RPMI8226 (cell line): ENCODE measurements around the gene PHACTR1.
A peak's percentile ranks its signal among the peaks of the same experiment; 100 is the strongest.
"Not testable (repeated sequence)": the region's sequence is repeated elsewhere in the genome, so short reads cannot be mapped to it uniquely, and the experiment has no call there.

Experiments used
- DNase-seq: peaks from one replicate; pipeline ENCODE4 v3.0.0-alpha.2; 2015

PHACTR1 gene

GRCh38 chr6:13216236-13217014 lies 499.9 kb downstream of the PHACTR1 start:
- no peak for DNase-seq

DNA sequence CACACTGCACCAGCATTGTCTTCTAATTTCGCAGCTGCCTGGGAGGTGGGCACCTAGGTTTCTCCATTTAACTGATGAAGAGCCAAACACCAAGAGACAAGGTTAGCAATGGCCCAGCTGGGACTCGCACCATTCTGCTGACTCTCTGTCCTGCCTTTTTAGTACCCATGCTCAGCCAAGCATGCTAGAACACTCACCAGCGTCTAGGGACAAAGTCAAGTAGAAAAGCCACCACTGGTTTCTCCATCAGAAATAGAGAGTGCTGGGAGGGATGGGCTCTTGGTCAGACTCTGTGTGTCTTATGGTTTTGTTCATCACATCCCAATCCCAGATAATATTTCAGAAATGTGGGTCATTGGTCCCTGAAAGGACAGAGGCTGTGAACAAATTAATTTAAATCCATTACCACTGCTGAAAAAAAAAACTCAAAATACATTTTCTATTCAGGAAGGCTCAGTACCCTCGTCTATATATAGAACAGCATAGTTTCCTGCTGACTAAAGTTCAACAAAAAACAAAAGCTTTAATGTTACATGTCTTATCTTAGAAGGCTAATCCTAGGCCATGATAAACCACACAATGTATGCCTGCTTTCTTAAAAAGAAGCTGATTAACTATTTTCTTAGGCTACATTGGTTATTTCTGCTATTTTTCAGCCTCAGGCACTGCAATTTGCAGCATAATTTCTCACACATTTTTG lies 500.8 kb downstream of the PHACTR1 start:
- DNase-seq: no peak

DNA sequence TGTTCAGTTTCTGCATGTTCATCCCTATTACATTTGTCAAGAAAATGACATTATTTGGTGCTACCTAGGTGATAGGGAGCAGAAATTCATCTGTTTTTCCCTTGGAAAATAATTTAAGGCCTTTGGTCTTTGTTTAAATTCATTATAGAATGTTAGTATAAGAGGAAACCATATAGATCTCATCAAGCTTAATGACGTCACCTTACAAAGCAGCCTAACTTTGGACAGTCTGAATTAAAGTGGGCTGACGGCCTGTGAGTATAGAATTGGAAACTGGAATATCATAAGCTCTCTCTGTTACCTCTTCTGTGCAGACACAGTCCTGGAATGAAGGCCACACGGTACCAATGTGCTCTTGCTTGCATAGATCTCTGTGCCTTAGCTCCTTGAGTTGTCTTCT lies 503.7 kb downstream of the PHACTR1 start:
- no peak for DNase-seq

DNA sequence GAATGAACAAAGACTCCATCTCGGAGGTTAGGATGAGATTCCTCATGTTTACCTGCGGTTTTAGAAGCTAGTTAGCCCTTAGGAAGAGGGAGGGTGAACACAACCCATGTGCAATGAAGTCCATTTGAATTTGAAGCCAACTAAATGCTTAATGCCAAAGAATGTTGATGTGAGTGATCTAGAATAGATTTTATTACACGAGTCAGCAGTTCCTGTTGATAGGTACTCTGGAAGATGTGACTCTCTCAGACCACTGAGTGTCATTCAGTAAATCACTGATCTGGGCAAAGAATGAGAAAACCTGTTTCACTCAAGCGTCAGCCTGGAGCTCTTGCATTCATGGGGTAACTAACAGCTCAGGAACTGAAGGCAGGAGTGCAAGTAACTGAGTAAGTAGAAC lies 505.5 kb downstream of the PHACTR1 start:
- DNase-seq: no peak

DNA sequence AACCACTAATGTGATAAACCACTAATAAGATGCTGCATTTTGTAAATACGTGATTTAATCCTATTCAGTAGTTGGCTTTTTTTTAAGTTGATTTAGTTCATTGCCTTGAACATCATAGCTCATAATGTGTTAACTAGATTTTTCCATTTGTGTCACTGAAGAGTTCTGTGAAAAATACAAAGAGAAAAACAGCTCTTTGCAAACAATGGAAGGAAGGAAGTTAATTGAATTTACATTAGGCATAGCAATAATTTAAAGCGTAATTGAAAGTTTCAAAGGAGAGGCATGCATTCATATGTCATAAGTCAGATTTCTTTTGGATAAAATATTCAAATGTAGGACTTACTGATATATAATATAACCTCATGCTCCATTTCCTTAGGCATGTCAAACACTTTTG lies 509.5 kb downstream of the PHACTR1 start:
- DNase-seq: no peak

DNA sequence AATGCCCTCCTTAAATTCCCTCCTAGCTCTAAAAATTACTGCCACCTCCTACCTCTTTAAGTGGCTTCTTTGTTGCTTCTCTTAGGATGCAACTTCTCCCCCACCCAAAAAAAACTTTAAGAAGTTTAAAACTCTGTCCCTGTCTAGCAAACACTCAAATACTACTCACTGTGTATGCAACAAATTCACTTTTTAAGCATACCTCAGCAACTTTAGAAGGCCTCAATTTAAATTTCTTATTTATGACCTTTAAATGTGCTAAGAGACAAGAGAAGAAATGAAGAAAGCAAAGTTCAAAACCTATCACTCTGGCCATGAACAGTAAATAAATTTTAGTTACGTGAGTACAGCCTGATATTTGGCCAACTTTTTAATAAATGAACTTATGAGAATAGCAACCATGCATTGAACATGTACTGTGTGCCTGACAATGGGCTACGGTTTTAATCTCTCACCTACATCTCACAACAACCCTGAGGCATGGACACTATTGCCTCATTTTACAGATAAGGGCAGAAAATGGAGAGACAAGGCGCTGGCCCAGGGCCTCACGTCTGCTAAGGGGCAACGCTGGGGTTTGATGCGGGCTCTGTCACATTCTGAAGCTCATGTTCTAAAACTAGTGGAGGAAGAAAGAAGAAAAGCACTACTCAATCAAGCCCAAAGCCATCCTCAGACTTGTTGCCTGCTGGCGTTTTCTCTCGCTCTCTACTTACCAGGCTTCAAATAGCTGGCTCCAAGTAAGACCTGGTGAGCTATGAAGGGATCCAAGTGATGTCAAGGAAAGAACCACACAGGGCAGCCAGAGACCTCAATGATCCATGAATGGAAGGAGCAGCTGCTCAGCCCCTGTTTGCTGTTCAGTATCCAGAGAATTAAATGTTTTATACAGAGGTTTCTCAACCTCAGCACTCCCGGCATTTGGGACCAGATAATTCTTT lies 512.0 kb downstream of the PHACTR1 start:
- no peak for DNase-seq

DNA sequence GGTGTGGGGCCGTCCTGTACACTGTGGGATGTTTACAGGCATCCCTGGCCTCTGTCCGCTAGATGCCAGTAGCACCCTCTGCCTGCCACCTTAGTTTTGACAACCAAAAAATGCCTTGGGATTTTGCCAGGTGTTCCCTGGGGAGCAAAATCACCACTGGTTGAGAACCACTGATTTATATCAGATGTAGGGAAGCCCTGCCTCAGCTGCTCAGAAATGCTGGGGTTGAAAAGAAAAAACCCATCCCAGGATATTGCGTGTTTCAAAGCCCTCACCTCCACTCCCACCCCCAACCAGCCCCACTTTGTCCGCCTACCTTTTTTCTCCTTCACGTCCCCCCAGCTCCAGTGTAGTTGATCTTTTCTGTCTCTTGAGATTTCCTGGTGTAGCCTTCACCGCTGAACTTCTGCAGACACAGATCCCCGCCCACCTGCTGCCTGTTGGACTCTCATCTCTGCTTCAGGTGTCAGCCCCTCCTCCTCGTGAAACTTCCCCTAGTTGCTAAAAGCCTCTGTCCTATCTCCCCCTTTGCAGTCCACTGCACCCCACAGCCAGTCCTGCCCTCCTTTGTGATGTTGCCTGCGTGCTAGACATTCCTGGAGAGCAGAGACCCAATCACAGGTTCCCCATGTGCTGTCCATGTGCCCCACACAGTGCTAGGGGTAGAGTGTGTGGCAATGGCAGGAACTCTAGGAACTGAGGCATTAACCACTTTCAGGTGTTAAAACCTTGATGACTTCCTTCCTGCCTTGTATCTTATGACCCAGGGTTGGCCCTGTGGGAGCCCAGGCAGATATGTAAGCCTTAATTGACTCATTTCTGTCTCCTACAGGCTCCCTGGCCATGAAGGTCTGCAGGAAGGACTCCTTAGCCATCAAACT lies 512.9 kb downstream of the PHACTR1 start:
- DNase-seq: peak; percentile 60

DNA sequence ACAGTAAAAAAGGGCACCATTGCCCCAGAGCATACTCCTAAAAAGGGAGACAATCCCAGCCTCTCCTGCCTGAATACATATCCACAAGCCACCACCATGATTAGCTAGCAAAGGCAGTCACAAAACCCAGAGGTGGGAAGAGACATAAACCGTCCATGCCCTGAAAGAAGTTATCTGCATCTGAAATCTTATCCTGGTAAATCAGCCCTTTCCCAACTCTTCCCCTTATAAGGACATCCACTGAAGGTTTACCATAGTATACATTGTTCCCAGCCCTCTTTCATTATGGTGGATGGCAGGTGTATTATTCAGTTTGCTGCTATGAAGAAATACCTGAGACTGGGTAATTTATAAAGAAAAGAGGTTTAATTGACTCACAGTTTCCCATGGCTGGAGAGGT lies 516.5 kb downstream of the PHACTR1 start:
- DNase-seq: no peak

- no peak for DNase-seq
Measured at GRCh38 chr6:13234130-13234529, 517.6 kb downstream of the PHACTR1 start.

DNA sequence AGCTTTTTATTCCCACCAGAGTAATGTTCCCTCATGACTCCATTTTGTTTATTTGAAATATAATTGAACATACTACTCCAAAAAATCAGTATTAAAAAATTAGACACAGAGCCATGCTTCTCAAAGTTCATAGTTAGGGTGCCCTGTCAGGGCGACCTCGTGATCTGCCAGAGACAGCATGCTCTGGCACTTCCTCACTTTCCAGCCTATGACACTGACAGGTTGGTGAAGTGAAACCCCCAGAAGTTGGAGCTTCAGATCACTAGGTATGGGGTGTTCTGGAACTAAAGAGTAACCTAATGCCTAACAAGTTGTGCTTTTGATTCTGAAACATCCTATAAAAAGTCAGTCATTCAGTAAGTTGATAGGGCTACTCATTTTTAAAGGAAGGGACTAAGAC lies 518.8 kb downstream of the PHACTR1 start:
- no peak for DNase-seq

DNA sequence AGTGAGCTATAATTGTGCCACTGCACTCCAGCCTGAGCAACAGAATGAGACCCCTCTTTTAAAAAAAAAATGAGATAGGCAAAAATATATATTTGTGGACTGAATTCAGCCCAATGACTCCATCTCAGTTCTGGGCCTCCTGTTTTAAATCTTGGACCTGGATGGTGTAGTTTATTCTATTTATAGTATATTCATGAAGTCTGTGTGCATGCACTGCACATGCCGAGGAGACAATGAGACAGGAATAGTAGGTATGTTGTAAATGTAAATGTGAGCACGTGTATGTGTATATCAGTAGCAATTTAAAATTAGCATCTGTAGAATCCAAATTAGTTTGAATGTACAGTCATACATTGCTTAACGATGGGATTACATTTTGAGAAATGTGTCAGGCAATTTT lies 520.8 kb downstream of the PHACTR1 start:
- DNase-seq: no peak

DNA sequence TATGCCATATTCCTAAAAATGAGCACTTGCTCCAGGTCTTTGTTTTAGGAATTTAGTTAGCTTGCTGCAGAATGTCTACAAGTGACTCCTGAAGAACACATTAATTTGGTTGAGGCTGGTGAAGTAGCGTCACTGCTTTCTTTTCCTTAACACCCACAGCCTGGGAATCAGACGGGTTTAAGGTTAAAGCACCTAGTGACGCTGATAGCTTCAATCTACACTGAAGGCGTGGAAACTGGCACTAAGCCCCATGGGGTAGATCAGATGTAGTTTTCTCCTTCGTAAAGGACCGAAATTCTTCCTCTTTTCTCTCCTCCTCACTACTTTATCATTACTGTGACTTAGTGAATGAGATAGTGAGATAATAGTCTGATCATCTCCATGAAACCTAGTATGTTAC lies 521.5 kb downstream of the PHACTR1 start:
- no peak for DNase-seq

DNA sequence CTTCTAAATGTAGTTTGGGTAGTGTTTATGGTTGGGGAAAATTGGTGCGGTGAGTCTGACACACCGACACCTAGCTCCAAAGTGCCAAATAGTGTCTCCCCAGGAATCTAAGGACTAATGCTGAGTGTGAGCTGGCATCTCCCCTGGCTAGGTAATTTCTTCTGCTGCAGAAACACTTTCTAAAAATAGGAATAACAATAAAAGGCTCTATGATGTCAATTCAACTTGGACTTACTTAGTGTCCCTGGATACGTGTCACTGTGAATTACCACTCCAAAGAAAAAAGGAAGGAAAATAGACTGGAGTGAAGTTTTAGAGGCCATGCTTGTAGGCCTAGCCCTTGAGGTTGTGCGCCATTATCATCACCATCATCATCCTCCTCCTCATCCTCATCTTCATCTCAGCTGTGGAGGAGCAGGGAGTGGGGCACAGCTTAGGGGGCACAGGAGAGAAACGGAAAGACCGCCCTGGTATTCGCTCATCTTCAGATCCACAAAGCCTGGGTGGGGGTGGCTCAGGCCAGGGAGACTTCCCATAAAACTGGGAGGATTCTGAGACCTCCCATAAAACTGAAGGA lies 522.2 kb downstream of the PHACTR1 start:
- no peak for DNase-seq

DNA sequence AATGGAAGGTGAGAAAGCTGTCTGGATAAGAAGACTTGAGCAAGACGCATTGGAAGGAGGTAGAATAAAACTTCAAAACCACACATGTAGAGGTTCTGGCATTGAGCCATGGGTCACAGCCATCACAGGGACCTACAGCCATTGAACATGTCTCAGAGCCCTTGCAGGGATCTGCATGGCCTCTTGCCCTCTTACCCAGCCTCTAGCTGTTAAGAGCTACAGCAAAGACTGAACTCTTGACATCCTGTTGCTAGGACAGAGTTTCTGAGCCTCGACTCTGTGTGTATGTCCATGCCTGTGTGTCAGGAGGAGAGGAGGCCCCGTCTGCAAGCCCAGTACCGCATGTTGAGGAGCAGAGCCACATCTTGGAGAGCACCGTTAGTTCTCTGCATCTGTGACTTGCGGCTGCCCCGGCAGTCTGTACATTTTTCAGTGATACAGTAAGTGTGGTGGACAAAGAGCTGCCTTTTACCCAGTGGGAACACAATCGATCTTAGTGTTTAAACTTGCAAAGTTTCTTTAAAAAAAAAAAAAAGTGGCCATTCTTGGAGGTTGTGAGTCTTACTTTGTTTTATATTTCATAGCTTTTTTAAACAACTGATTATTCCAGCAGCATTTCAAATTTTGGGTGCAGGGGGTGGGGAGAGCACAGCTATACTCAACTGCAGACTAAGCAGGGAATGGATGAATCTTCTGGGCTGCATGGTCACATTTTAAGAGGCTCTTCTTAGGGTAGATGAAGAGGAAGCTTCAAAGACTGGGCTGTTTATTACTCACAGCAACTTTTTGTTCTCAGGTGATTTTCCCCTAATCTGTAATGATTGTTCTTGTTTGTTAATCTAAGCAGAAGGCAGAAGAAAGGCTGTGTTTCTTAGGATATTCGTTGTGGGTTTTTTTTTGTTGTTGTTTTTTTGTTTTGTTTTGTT lies 523.2 kb downstream of the PHACTR1 start:
- DNase-seq: no peak

GRCh38 chr6:13241364-13241763 lies 524.8 kb downstream of the PHACTR1 start:
- DNase-seq: no peak

DNA sequence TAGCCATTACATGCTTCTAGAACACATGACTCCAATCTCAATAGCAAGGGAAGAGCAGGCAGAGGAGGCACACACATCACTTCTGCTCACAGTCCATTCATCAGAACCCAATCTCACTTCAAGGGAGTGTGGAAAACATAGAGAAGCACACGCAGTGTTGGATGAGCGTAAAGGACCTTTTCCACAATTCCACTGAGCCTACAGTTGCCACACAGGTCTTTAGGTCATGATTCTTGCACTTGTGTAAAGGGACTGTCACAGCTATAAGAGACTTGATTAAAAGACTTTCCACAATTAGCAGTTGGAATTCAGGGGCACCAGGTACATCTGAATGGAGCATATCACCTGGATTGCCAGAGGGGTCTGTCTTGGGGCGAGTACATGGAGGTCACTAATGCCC lies 525.6 kb downstream of the PHACTR1 start:
- DNase-seq: no peak

GRCh38 chr6:13242590-13242989 lies 526.0 kb downstream of the PHACTR1 start:
- DNase-seq: no peak

DNA sequence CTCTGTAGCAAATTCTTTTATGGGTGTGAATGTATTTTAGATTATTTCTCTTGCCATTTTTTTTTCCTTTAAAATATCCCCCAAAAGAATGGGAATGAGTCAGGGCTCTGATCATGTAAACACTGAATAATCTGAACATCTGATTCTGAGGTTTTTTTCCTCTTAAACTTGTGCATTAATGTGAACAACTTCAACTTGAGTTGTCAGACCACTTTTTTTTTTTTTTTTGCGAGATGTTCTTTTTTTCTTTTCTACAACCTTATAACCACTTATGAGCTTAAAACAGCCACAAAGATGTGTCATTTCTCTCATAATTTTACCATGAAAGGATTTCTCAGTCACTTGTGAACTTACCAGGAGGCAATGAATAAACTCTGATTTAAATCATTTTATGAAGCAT lies 526.5 kb downstream of the PHACTR1 start:
- no peak for DNase-seq

DNA sequence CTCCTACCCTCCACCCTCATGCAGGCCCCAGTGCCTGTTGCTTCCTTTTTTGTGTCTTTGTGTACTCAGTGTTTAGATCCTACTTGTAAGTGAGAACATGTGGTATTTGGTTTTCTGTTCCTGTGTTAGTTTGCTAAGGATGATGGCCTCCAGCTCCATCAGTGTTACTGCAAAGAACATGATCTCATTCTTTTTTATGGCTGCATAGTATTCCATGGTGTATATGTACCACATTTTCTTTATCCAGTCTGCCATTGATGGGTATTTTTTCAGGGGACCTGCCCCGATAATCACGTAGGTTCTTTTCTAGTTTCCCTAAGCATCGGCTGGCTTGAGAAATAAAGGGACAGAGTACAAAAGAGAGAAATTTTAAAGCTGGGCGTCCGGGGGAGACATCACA lies 527.2 kb downstream of the PHACTR1 start:
- not testable (repeated sequence) for DNase-seq

GRCh38 chr6:13247627-13248026 lies 531.1 kb downstream of the PHACTR1 start:
- no peak for DNase-seq

DNA sequence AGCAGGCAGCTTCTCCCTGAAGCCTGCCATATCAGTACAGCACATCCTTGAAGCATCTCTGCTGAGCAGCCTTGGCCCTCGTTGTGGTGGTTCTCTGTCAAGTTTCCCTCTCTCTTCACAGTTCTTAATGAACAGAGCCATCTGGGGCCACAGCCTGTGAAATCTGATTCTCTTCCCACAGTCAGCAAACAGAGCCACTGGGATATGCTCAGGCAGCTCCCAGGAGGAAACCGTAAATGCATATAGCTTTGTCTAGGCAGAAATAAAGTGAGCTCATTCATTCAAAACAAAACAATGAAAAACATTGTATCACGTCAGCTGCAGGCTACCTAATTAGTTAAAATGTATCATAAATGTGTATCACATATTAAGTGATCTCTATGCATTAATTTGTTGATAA lies 531.5 kb downstream of the PHACTR1 start:
- DNase-seq: no peak
